Smooth muscle cell (in vitro differentiated cells): ENCODE results near the gene PANX2. TPM values are rescaled to one million over a fixed set of nuclear protein-coding genes. Genes with fewer than 3 reads are reported as not detected.

Source experiments
- DNase-seq: peaks from one replicate; lab custom pipeline; 2025; ENCODE audit not compliant: unreplicated experiment; lab: John Stamatoyannopoulos, UW
- H2AFZ ChIP-seq: fragments of 200-600 bp; sonication (generic); 2 replicates; pipeline ENCODE4 v1.6.0; 2016; ENCODE audit warnings: antibody characterized with exemption, low read depth, mild to moderate bottlenecking
- H3F3A ChIP-seq: fragments of 200-600 bp; sonication (generic); 2 replicates; pipeline ENCODE4 v1.6.0; 2017; ENCODE audit warnings: antibody characterized with exemption, low read depth
- H3K27ac ChIP-seq: fragments of 200-600 bp; sonication (generic); 2 replicates; pipeline ENCODE4 v1.5.1; 2016; ENCODE audit warnings: low read depth, mild to moderate bottlenecking
- H3K27me3 ChIP-seq: fragments of 200-600 bp; sonication (generic); 2 replicates; pipeline ENCODE4 v1.6.1; 2016; ENCODE audit warnings: low read depth, mild to moderate bottlenecking
- H3K36me3 ChIP-seq: fragments of 200-600 bp; sonication (generic); 2 replicates; pipeline ENCODE4 v1.5.1; 2016; ENCODE audit warnings: low read depth
- H3K4me1 ChIP-seq: fragments of 200-600 bp; sonication (generic); 2 replicates; pipeline ENCODE4 v1.5.1; 2016; ENCODE audit warnings: low read depth
- H3K4me2 ChIP-seq: fragments of 200-600 bp; sonication (generic); 2 replicates; pipeline ENCODE4 v1.6.0; 2016; ENCODE audit warnings: mild to moderate bottlenecking
- H3K4me3 ChIP-seq: fragments of 200-600 bp; sonication (generic); 2 replicates; pipeline ENCODE4 v1.5.1; 2016; ENCODE audit warnings: mild to moderate bottlenecking
- H3K79me2 ChIP-seq: fragments of 200-600 bp; sonication (generic); 2 replicates; pipeline ENCODE4 v1.6.0; 2016; ENCODE audit warnings: low read depth, mild to moderate bottlenecking
- H3K9ac ChIP-seq: fragments of 200-600 bp; sonication (generic); 2 replicates; pipeline ENCODE4 v1.6.0; 2016; ENCODE audit warnings: low read depth
- H3K9me3 ChIP-seq: fragments of 200-600 bp; sonication (generic); replicated peaks from 2 replicates; pipeline ENCODE4 v1.5.1; 2016; ENCODE audit warnings: low read depth
- H4K20me1 ChIP-seq: fragments of 200-600 bp; sonication (generic); 2 replicates; pipeline ENCODE4 v1.6.0; 2016; ENCODE audit warnings: low read depth
- CTCF ChIP-seq: fragments of 200-600 bp; sonication (generic); IDR thresholded peaks from 2 replicates; pipeline ENCODE4 v1.5.1; 2017; ENCODE audit warnings: borderline replicate concordance, mild to moderate bottlenecking, antibody characterized with exemption; ENCODE audit not compliant: insufficient read depth, poor library complexity, severe bottlenecking
- WGBS: methylation state at CpG from one replicate; pipeline ENCODE4 v1.1.7; 2016; ENCODE audit warnings: low lambda C conversion rate; 5-methylcytosine and 5-hydroxymethylcytosine counted together
- polyA plus RNA-seq: library from polyadenylated mRNA; unstranded; fragments of >200 nt; fragmentation: Nextera tagmentation; extraction: Ambion mirVana; gene quantifications from 2 replicates; pipeline ENCODE4 v1.2.1, GENCODE V29; 2016
- total RNA-seq: library from RNA; depleted of rRNA; stranded (reverse); fragments of >200 nt; gene quantifications from 2 replicates; pipeline ENCODE4 v1.2.3, GENCODE V29; 2014

The PANX2 gene
- total and polyA plus RNA-seq, 2 experiments from 2014 or later = 2.9 to 5.1 TPM

DNA sequence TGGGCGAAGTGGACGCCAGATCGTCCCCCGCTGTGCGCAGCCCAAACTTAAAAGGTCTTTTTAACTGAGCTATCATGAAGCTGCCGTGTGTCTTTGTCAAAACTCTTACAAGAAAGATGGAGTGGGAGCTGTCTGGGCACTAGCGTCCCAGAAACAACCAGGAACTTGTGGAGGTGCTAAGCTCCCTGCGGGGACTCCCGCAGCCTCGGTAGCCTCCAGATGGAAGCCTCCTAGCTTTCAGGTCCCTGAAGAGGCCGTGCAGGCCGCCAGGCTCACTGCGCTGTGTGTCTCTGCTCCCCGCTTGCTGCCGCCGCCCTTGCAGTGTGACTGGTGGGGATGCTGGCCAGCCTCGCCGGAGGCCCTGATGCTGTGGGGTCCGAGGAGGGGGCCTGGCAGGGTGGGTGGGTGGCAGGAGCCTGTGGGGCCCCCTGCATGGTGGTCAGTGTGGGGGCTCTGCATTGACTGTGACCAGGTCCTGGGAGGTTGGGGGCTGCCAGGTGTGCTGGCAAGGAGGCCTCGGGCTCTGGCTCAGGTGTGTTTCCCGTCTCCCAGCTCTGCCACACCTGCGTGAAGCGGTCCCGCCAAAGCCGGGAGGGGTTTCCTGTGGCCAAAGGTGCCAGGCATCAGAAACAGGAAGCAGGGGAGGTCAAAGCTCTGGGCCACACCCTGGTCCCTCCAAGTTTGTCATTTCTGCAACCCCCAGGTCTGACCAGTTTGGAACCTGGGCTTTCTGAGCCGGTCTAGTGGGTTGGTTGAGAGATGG, 16.4 kb downstream of the PANX2 start:
- no peak overlapping the region for H3K27ac ChIP-seq
- DNase-seq = no peak
- peaks cover 20% of the 10 kb centered on the region for H4K20me1 ChIP-seq
- no peaks in the 10 kb centered on the region for H3K9me3 ChIP-seq
- no peak for TF ChIP-seq CTCF
- peak overlapping the region; percentile 66 for H3K4me3 ChIP-seq
- no peak overlapping the region for H2AFZ ChIP-seq
- peak overlapping the region; percentile 66 for H3K9ac ChIP-seq
- H3K79me2 ChIP-seq = peaks cover 48% of the 10 kb centered on the region
- H3K4me2 ChIP-seq = peak overlapping the region; percentile 90
- peaks cover 13% of the 10 kb centered on the region for H3K4me1 ChIP-seq
- no peaks in the 10 kb centered on the region for H3K27me3 ChIP-seq
- H3K36me3 ChIP-seq = no peaks in the 10 kb centered on the region
- WGBS = 49% methylated on average over 24 of the region's 26 CpGs
- H3F3A ChIP-seq = no peaks in the 10 kb centered on the region

DNA sequence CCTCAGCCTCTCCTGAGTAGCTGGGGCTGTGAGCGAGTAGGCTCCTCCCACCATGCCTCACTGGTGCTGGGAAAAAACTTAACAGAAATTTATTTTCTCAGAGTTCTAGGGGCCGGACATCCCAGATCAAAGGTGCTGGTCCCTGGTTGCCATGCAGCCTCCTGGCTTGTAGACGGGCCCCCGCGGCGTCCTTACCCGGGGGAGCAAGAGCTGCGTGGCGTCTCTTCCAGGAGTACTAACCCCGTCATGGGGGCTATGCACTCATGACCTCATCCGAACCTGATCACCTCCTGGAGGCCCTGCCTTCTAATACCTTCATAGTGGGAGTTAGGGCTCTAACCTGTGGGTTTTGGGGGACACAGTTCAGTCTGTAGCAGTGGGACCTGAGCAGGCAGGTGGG, 17.8 kb downstream of the PANX2 start:
- no peak for TF ChIP-seq CTCF
- peaks cover 60% of the 10 kb centered on the region for H3K79me2 ChIP-seq

DNA sequence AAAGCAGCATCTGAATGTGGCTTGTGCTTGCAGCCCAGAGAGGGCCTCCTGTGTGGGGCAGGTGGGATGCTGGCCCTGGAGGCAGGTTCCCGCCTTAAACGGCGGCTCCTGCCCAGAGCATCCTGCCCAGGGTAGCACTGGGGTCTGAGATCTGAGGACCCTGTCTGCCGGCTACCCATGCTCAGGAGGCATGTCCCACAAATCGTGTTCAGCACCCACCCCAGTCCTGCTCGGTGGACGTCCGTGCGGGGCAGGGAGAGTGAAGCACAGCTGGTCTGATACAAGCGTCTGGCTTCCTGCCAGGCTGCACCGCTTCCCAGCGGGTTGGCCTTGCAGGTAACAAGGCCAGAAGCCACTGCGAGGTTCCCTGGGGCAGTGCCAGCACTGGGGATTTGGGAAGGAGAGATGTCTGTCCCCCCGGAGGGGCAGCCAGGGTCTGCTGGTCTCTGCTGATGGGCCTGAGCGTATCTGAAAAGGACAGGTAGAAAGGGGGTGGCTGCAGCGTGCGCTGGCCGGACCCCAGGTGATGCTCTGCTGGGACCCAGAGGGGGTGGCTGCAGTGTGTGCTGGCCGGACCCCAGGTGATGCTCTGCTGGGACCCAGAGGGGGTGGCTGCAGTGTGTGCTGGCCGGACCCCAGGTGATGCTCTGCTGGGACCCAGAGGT, 18.8 kb downstream of the PANX2 start:
- peaks cover 13% of the 10 kb centered on the region for H3K4me1 ChIP-seq
- H2AFZ ChIP-seq = no peak overlapping the region
- H3K9ac ChIP-seq = no peak overlapping the region
- no peak for TF ChIP-seq CTCF
- peak overlapping the region; percentile 72 for H3K27ac ChIP-seq
- no peaks in the 10 kb centered on the region for H3K36me3 ChIP-seq
- WGBS = 88% methylated on average over 20 of the region's 20 CpGs
- H4K20me1 ChIP-seq = peaks cover 43% of the 10 kb centered on the region
- no peaks in the 10 kb centered on the region for H3F3A ChIP-seq
- H3K9me3 ChIP-seq = no peaks in the 10 kb centered on the region
- H3K4me3 ChIP-seq = no peak overlapping the region
- peaks cover 62% of the 10 kb centered on the region for H3K79me2 ChIP-seq
- no peak for DNase-seq
- H3K4me2 ChIP-seq = peak overlapping the region; percentile 91
- H3K27me3 ChIP-seq = no peaks in the 10 kb centered on the region

More for the DNA sequence above, 17.8 kb downstream of the PANX2 start:
- no peak overlapping the region for H2AFZ ChIP-seq
- no peak overlapping the region for H3K4me3 ChIP-seq
- no peak for DNase-seq
- H3K9me3 ChIP-seq = no peaks in the 10 kb centered on the region
- whole genome bisulfite sequencing = 97% methylated on average over 11 of the region's 11 CpGs
- no peaks in the 10 kb centered on the region for H3K36me3 ChIP-seq
- no peaks in the 10 kb centered on the region for H3F3A ChIP-seq
- H3K27ac ChIP-seq = no peak overlapping the region
- H4K20me1 ChIP-seq = peaks cover 35% of the 10 kb centered on the region
- H3K4me2 ChIP-seq = no peak overlapping the region
- peaks cover 13% of the 10 kb centered on the region for H3K4me1 ChIP-seq
- H3K27me3 ChIP-seq = no peaks in the 10 kb centered on the region
- no peak overlapping the region for H3K9ac ChIP-seq
